AG04450 (cell line): ENCODE data around the gene SKOR2. TPM values are rescaled to one million over a fixed set of nuclear protein-coding genes. Genes with fewer than 3 reads are reported as not detected.

Experiments
- CTCF ChIA-PET: fragments of 300-600, 350-600 bp; formaldehyde crosslinking; extraction: SDS; loops from one replicate; lab custom pipeline; 2022; ENCODE audit warnings: antibody characterized with exemption, inconsistent platforms; lab: Charles Lee
- POLR2A ChIA-PET: fragments of 350-600 bp; formaldehyde crosslinking; extraction: SDS; loops from one replicate; lab custom pipeline; 2021; ENCODE audit warnings: antibody characterized with exemption, inconsistent platforms; lab: Yijun Ruan, JAX
- DNase-seq: peaks from one replicate; pipeline ENCODE4 v3.0.0-alpha.2; 2011; ENCODE audit warnings: low read depth, low spot score
- H3K27ac ChIP-seq: one replicate; pipeline ENCODE4 v1.5.1; 2012; ENCODE audit warnings: low read depth, low read length, control low read depth
- H3K27me3 ChIP-seq: one replicate; pipeline ENCODE4 v1.6.0; 2012; ENCODE audit warnings: low read length; ENCODE audit not compliant: control insufficient read depth, insufficient read depth
- H3K4me3 ChIP-seq: 2 replicates; pipeline ENCODE4 v1.5.1; 2011; ENCODE audit warnings: mild to moderate bottlenecking, low read depth, low read length, control low read depth
- H3K9me3 ChIP-seq: 2 replicates; pipeline ENCODE4 v1.5.1; 2012; ENCODE audit warnings: low read length; ENCODE audit not compliant: control insufficient read depth, insufficient read depth
- CTCF ChIP-seq: IDR thresholded peaks from 2 replicates; pipeline ENCODE4 v1.5.1; 2011; ENCODE audit warnings: low read depth, low read length, control low read depth, inconsistent platforms
- polyA plus RNA-seq: library from polyadenylated mRNA; depleted of rRNA; stranded (reverse); fragments of >200 nt; gene quantifications from 2 replicates; pipeline ENCODE4 v1.2.3, GENCODE V29; 2011

SKOR2 gene
- polyA plus RNA-seq, 1 experiment: not detected

- CTCF ChIA-PET: no interaction called here
- peaks cover 16% of the 10 kb centered on the region for H3K9me3 ChIP-seq
- TF ChIP-seq CTCF: no peak
These were observed 11.6 kb upstream of the SKOR2 start for GRCh38 chr18:47263150-47263429.

GRCh38 chr18:47262301-47263149 lies 11.1 kb upstream of the SKOR2 start:
- H3K9me3 ChIP-seq: peaks cover 16% of the 10 kb centered on the region
- no peak overlapping the region for H3K4me3 ChIP-seq
- no peak for DNase-seq
- ChIA-PET CTCF (no interaction called here), POLR2A (no interaction called here)
- no peak overlapping the region for H3K27ac ChIP-seq
- no peak for TF ChIP-seq CTCF
- H3K27me3 ChIP-seq: peaks cover 38% of the 10 kb centered on the region

More at GRCh38 chr18:47263150-47263429, 11.6 kb upstream of the SKOR2 start:
- POLR2A ChIA-PET: no interaction called here
- no peak overlapping the region for H3K27ac ChIP-seq
- H3K27me3 ChIP-seq: peaks cover 38% of the 10 kb centered on the region
- DNase-seq: no peak
- no peak overlapping the region for H3K4me3 ChIP-seq

- Histone ChIP-seq H3K9me3 (peaks cover 16% of the 10 kb centered on the region), H3K27me3 (peaks cover 38% of the 10 kb centered on the region), H3K4me3 (no peak overlapping the region), H3K27ac (no peak overlapping the region)
- ChIA-PET CTCF (no interaction called here), POLR2A (no interaction called here)
- no peak for TF ChIP-seq CTCF
- no peak for DNase-seq
These were observed 10.4 kb upstream of the SKOR2 start for GRCh38 chr18:47261902-47262300.

GRCh38 chr18:47260924-47261701 lies 9.7 kb upstream of the SKOR2 start:
- no peak for TF ChIP-seq CTCF
- H3K4me3 ChIP-seq: no peak overlapping the region
- H3K27ac ChIP-seq: no peak overlapping the region
- CTCF ChIA-PET: no interaction called here
- peaks cover 16% of the 10 kb centered on the region for H3K9me3 ChIP-seq
- no peak for DNase-seq
- POLR2A ChIA-PET: no interaction called here
- peaks cover 38% of the 10 kb centered on the region for H3K27me3 ChIP-seq
